SU-DHL-6 (cell line): ENCODE results near the gene UBASH3B.
A peak's percentile ranks its signal among the peaks of the same experiment; 100 is the strongest.

ENCODE experiments used
- H2AFZ ChIP-seq: fragments of 200-600 bp; sonication (generic); 2 replicates; pipeline ENCODE4 v1.6.1; 2014; ENCODE audit warnings: low read depth, mild to moderate bottlenecking, moderate library complexity, mixed read lengths, antibody characterized with exemption, low read length; ENCODE audit not compliant: severe bottlenecking
- H3F3A ChIP-seq: fragments of 200-600 bp; shearing (Covaris generic); 2 replicates; pipeline ENCODE4 v1.6.0; 2016; ENCODE audit warnings: antibody characterized with exemption, mild to moderate bottlenecking; ENCODE audit not compliant: insufficient read depth
- H3K27ac ChIP-seq: fragments of 200-600 bp; sonication (generic); 2 replicates; pipeline ENCODE4 v1.5.1; 2016; ENCODE audit warnings: low read depth, mild to moderate bottlenecking, low read length, moderate library complexity, mixed read lengths
- H3K27me3 ChIP-seq: fragments of 200-600 bp; sonication (generic), shearing (Covaris generic); 2 replicates; pipeline ENCODE4 v1.6.0; 2014; ENCODE audit warnings: mild to moderate bottlenecking, low read length
- H3K36me3 ChIP-seq: fragments of 200-600 bp; sonication (generic); 2 replicates; pipeline ENCODE4 v1.6.1; 2014; ENCODE audit warnings: mild to moderate bottlenecking, low read length, mixed read lengths
- H3K4me2 ChIP-seq: fragments of 300-600, 200-600 bp; shearing (Covaris generic), sonication (generic); 2 replicates; pipeline ENCODE4 v1.6.0; 2014; ENCODE audit warnings: low read length, low read depth, mild to moderate bottlenecking; ENCODE audit not compliant: poor library complexity, severe bottlenecking
- H3K4me3 ChIP-seq: fragments of 200-600 bp; sonication (generic); 2 replicates; pipeline ENCODE4 v1.5.1; 2014; ENCODE audit warnings: antibody characterized with exemption, low read length, mild to moderate bottlenecking, mixed read lengths; ENCODE audit not compliant: insufficient read depth, poor library complexity, severe bottlenecking
- H3K79me2 ChIP-seq: fragments of 200-600 bp; sonication (generic); 2 replicates; pipeline ENCODE4 v1.6.1; 2014; ENCODE audit warnings: mild to moderate bottlenecking, low read length, moderate library complexity; ENCODE audit not compliant: insufficient read depth
- H3K9ac ChIP-seq: fragments of 200-600 bp; sonication (generic); 2 replicates; pipeline ENCODE4 v1.7.0; 2014; ENCODE audit warnings: mild to moderate bottlenecking, low read length
- H3K9me2 ChIP-seq: fragments of 200-600 bp; sonication (generic); replicated peaks from 2 replicates; pipeline ENCODE4 v1.6.1; 2014; ENCODE audit warnings: low read length; ENCODE audit not compliant: insufficient read depth
- H3K9me3 ChIP-seq: fragments of 200-600 bp; sonication (generic); 2 replicates; pipeline ENCODE4 v1.6.1; 2014; ENCODE audit warnings: low read length, mixed read lengths; ENCODE audit not compliant: insufficient read depth
- H4K20me1 ChIP-seq: fragments of 200-600 bp; sonication (generic); 2 replicates; pipeline ENCODE4 v1.6.1; 2014; ENCODE audit warnings: low read depth, mild to moderate bottlenecking, antibody characterized with exemption, low read length, moderate library complexity, mixed read lengths
- EZH2phosphoT487 ChIP-seq: fragments of 200-600 bp; sonication (generic), shearing (Covaris generic); conservative IDR thresholded peaks from 2 replicates; pipeline ENCODE4 v1.6.1; 2018; ENCODE audit warnings: mild to moderate bottlenecking, antibody characterized with exemption, low read length, moderate library complexity, mixed read lengths
- TF ChIP-seq, protein P1 (sequence below): fragments of 200-600 bp; sonication (generic); IDR thresholded peaks from one replicate; pipeline ENCODE4 v1.5.1; 2017; ENCODE audit warnings: antibody characterized with exemption, mild to moderate bottlenecking, low read length, moderate library complexity; ENCODE audit not compliant: insufficient read depth, poor library complexity, severe bottlenecking

Gene UBASH3B

DNA sequence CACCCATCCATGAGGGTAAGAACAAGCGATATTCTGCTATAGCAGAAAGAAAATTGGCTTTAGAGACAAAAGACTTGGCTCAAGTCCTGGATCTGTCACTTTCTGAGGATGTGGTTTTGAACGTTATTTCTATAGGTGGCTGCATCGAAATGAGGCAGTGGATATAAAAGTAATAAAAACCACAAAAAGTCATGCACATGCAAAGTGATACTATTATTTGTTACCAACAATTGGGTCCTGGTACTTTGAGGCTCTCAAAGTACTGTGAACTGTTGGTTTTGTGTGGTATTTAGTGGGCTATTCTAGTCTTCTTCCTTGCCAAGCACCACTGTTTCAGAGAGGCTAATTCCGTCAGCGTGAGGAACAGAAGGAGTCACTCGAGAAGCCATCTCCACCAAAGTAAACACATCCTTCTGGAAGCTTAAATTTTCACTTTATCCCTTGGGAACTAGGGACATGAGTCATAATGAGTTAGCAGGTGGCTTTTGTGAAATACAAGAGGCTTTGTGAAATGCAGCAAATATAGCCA is 13.1 kb downstream of the UBASH3B start:
- H3K36me3 ChIP-seq, result no peaks in the 10 kb centered on the region
- H3K9me3 ChIP-seq, result no peaks in the 10 kb centered on the region
- peak overlapping the region; percentile 7 for H3K4me3 ChIP-seq
- no peaks in the 10 kb centered on the region for H3K79me2 ChIP-seq
- peak overlapping the region; percentile 13 for H3K27ac ChIP-seq
- no peak overlapping the region for H3K9ac ChIP-seq
- H4K20me1 ChIP-seq, result no peaks in the 10 kb centered on the region
- H3K9me2 ChIP-seq, result no peaks in the 10 kb centered on the region
- H3K27me3 ChIP-seq, result no peaks in the 10 kb centered on the region
- peak overlapping the region; percentile 42 for H3K4me2 ChIP-seq
- no peaks in the 10 kb centered on the region for H3F3A ChIP-seq
- TF ChIP-seq, protein P1, sequence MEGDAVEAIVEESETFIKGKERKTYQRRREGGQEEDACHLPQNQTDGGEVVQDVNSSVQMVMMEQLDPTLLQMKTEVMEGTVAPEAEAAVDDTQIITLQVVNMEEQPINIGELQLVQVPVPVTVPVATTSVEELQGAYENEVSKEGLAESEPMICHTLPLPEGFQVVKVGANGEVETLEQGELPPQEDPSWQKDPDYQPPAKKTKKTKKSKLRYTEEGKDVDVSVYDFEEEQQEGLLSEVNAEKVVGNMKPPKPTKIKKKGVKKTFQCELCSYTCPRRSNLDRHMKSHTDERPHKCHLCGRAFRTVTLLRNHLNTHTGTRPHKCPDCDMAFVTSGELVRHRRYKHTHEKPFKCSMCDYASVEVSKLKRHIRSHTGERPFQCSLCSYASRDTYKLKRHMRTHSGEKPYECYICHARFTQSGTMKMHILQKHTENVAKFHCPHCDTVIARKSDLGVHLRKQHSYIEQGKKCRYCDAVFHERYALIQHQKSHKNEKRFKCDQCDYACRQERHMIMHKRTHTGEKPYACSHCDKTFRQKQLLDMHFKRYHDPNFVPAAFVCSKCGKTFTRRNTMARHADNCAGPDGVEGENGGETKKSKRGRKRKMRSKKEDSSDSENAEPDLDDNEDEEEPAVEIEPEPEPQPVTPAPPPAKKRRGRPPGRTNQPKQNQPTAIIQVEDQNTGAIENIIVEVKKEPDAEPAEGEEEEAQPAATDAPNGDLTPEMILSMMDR, result no peak
- no peak for TF ChIP-seq EZH2phosphoT487
- H2AFZ ChIP-seq, result no peak overlapping the region

DNA sequence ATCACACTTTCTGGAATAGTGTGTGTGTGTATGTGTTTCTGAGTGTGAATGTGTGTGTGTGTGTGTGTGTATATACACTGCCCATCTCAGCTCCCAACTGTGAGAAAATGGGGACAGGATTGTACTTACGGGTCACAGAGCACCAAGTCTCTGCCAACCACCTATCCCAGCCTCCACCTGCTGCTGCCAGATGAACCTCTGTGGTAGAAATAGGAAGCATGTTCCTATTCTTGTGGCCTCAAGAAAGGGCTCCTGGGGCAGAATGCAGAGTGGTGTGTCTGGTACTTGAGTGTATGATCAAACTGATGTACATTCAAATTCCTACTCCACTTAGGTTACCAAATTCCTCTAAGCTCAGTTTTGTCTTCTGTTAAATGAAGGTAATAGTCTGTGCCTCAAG is 14.6 kb downstream of the UBASH3B start:
- Histone ChIP-seq H2AFZ (no peak overlapping the region), H3K4me2 (no peak overlapping the region), H3K9me2 (no peaks in the 10 kb centered on the region), H3K4me3 (no peak overlapping the region), H3K27me3 (no peaks in the 10 kb centered on the region), H3K79me2 (no peaks in the 10 kb centered on the region), H3F3A (no peaks in the 10 kb centered on the region), H3K9ac (no peak overlapping the region), H3K9me3 (no peaks in the 10 kb centered on the region), H3K36me3 (no peaks in the 10 kb centered on the region), H3K27ac (no peak overlapping the region), H4K20me1 (no peaks in the 10 kb centered on the region)
- TF ChIP-seq, protein P1, result no peak
- TF ChIP-seq EZH2phosphoT487, result no peak

DNA sequence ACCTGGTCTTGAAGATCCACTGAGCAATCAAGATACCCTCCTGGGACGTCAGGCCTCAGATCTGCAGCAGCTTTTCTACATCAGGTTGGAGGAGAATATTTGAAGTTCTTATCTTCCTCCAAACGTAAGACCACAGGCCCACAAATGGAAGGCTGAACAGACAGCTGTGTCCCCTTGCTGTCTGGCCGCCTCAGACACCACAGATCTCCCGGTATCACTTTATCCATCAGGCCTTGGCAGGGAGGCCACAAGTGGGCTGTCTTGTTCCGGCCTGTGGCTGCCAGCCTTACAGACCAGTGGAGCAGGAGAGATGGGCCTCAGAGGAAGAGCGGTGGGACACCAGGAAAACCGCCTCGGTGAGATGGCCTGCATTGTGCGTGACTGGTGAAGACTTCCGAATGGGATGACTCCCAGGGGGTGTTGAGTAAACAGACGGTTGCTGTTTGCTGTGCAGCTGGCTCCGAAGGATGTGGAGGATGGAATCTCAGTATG is 15.9 kb downstream of the UBASH3B start:
- H3K9me2 ChIP-seq, result no peaks in the 10 kb centered on the region
- no peaks in the 10 kb centered on the region for H3F3A ChIP-seq
- TF ChIP-seq EZH2phosphoT487, result no peak
- TF ChIP-seq, protein P1, result no peak
- no peak overlapping the region for H2AFZ ChIP-seq
- H3K4me2 ChIP-seq, result no peak overlapping the region
- no peaks in the 10 kb centered on the region for H3K9me3 ChIP-seq
- H3K9ac ChIP-seq, result no peak overlapping the region
- no peak overlapping the region for H3K27ac ChIP-seq
- H3K79me2 ChIP-seq, result no peaks in the 10 kb centered on the region
- no peaks in the 10 kb centered on the region for H4K20me1 ChIP-seq
- no peaks in the 10 kb centered on the region for H3K27me3 ChIP-seq
- no peak overlapping the region for H3K4me3 ChIP-seq
- no peaks in the 10 kb centered on the region for H3K36me3 ChIP-seq
